HG02970 (cell line): Measurements from ENCODE around the gene CDX1.
A peak's percentile ranks its signal among the peaks of the same experiment; 100 is the strongest.

Experiments used
- ATAC-seq: cut with Tn5 transposase; IDR thresholded peaks from one replicate; pipeline ENCODE4 v1.9.1; 2021; ENCODE audit warnings: mild to moderate bottlenecking, moderate library complexity, moderate number of reproducible peaks; ENCODE audit not compliant: unreplicated experiment, low FRiP score

Gene CDX1

GRCh38 chr5:150160448-150161081 lies 6.0 kb upstream of the CDX1 start:
- ATAC-seq = no peak

DNA sequence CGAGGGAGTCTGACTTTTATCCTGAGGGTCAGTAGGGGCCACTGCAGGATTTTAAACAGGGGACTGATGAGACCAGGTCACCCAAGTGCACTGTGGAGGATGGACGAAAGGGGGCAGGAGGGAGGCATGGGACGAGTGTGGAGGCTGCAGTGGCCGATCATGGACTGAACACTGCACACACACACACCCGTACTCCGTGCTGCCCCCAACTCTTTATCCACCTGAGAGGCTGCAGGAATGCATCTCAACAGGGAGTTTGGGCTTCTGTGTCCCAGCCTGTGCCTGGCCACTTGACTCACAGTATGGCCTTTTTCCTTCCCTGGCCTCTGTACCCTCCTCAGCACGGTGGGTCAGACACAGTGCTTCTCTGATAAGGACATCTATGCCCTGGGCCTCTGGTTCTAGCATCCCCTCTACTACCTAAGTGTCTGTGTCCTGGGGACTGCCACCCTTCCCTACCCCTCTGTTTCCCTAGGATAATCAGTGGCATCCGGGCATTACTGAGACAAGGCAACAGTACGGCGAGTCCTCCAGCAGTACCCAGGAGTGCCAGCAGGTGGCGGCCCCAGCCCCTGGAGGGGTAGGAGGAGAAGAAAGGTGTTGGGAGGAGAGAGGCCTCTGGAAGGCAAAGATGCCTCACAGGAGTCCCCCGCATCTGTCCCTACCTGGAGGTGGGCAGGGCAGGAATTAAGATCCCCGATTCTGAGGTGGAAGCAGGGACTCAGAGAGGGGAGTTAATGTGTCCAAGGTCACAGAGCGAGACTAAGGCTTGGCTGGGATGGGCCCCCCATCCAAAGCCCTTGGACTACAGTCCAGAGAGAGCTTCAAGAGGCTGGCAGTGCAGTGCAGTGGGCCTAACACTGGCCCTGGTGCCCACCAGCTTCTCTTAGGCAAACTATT lies 5.1 kb upstream of the CDX1 start:
- ATAC-seq = peak; percentile 52

DNA sequence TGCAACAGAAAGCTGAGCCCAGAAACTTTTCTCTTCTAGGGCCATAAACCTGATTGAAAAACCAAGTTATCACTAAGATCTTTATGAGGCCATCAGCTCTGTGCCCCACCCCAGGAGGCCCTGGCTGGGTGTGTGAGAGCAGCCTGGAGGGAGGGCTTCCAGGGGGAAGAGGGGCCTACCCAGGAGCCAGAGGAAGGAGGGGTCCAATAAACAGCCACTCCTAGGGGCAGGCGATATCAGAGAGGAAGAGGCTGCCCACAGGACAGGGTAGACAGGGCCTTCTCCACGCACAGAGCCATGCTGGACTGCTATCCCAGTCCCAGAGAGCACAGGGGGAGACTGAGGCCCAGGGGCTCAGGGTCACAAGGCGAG lies 4.5 kb upstream of the CDX1 start:
- no peak for ATAC-seq

GRCh38 chr5:150163035-150163434 lies 3.5 kb upstream of the CDX1 start:
- no peak for ATAC-seq

GRCh38 chr5:150163547-150164059 lies 3.0 kb upstream of the CDX1 start:
- no peak for ATAC-seq

- ATAC-seq = no peak
Observed at GRCh38 chr5:150164211-150164980, 2.2 kb upstream of the CDX1 start.

GRCh38 chr5:150166037-150166649 lies 435 bp upstream of the CDX1 start:
- no peak for ATAC-seq

GRCh38 chr5:150167512-150167850 lies 903 bp downstream of the CDX1 start:
- no peak for ATAC-seq

- ATAC-seq = no peak
Observed at GRCh38 chr5:150167908-150168307, 1.3 kb downstream of the CDX1 start.

GRCh38 chr5:150168864-150169263 lies 2.3 kb downstream of the CDX1 start:
- no peak for ATAC-seq

GRCh38 chr5:150172145-150172544 lies 5.6 kb downstream of the CDX1 start:
- ATAC-seq = no peak

- no peak for ATAC-seq
Observed at GRCh38 chr5:150172556-150172955, 6.0 kb downstream of the CDX1 start.

DNA sequence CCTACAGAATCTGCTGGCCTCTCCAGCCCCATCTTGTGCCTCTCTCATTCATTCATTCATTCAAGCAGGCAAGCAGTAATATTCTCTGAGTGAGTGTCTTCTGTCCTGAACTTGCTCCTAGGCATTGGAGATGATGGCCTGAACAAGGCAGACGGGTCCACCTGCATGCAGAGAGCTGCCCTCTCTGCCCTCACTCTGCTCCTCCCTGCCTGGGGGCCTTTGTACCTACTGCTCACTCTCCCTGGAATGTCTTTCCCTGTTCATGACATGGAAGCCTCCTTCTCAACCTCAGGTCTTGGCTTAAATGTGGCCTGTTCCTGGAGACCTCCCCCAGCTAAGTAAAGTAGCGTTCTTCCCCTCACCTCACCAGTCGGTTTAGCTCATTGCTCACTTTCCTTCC lies 6.6 kb downstream of the CDX1 start:
- no peak for ATAC-seq

DNA sequence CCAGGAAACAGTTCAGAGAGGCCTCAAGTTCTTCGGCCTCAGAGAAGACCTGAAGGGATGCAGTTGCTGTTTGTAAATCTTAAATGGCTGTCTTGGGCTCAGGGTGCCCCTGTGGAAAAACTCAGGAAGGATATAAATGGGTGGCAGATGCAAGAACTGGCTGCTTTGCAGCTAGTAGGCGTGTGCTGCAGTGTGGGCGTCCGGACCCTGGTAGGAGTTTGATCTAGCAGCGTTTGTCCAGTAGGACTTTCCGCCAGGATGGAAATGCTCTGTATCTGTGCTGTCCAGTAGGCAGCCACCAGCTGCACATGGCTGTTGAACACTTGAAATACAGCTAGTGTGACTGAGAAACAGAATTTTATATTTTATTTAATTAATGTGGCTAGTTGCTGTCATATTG lies 7.7 kb downstream of the CDX1 start:
- no peak for ATAC-seq

- ATAC-seq = no peak
Observed at GRCh38 chr5:150175076-150175475, 8.5 kb downstream of the CDX1 start.

- ATAC-seq = no peak
Observed at GRCh38 chr5:150175536-150175935, 9.0 kb downstream of the CDX1 start.

- no peak for ATAC-seq
Observed at GRCh38 chr5:150176745-150177477, 10.3 kb downstream of the CDX1 start.

DNA sequence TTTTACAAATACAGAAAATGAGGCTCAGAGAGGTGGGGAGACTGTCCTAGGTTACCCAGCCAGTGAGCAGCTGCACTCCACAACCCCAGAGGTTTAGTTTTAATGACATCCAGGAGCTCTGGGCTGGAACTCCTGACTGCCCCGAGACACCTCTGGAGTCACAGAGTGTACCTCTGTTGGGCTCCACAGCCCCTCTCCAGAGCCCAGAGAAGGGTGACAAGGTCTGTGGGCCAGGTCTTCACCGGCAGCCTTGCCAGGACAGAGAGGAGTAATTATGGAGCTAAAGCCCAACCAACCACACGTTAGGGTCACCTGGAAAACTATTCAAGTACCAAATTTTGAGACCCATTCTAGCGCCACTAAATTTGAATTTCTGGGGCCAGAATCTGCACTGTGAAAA lies 11.1 kb downstream of the CDX1 start:
- no peak for ATAC-seq

- ATAC-seq = no peak
Observed at GRCh38 chr5:150178262-150178661, 11.7 kb downstream of the CDX1 start.

GRCh38 chr5:150179019-150179620 lies 12.5 kb downstream of the CDX1 start:
- no peak for ATAC-seq
